HepG2 (cell line): ENCODE measurements around the gene PKNOX2. TPM values are rescaled to one million over a fixed set of nuclear protein-coding genes. Genes with fewer than 3 reads are reported as not detected.
A peak's percentile ranks its signal among the peaks of the same experiment; 100 is the strongest.

Experiments
- ATAC-seq: fragments of 200-7000 bp; cut with Tn5 transposase; 3 replicates; pipeline ENCODE4 v1.9.1; 2020; ENCODE audit warnings: mild to moderate bottlenecking, moderate library complexity
- BruUV-seq: library from RNA; stranded (reverse); fragments of 400-500 nt; replicated peaks from 2 replicates; lab custom pipeline; 2021; lab: Mats Ljungman, UMichigan
- CTCF ChIA-PET: fragments of 300-600 bp; formaldehyde crosslinking; extraction: SDS; loops from one replicate; lab custom pipeline; 2021; ENCODE audit warnings: low total read pairs, inconsistent platforms, low intra/inter-chr PET ratio; lab: Yijun Ruan, JAX
- POLR2A ChIA-PET: fragments of 350-600 bp; sonication (Branson Sonifier 250); formaldehyde crosslinking; loops from one replicate; lab custom pipeline; 2020; ENCODE audit warnings: antibody characterized with exemption, inconsistent platforms; lab: Yijun Ruan, JAX
- DNase-seq: peaks from one replicate; pipeline ENCODE4 v3.0.0-alpha.2; 2015; ENCODE audit warnings: low spot score
- FAIRE-seq: peaks from 3 replicates; lab custom pipeline; 2011; peaks lifted over from hg19 to GRCh38; lab: Jason Lieb, UNC
- H2AFZ ChIP-seq: one replicate; pipeline ENCODE4 v1.6.1; 2011; ENCODE audit warnings: low read length, inconsistent platforms
- H3K27ac ChIP-seq: fragments of 300-600 bp; 3 replicates; pipeline ENCODE4 v1.8.0; 2011; ENCODE audit warnings: mixed run types, mild to moderate bottlenecking, mixed read lengths, low read length, inconsistent platforms; ENCODE audit not compliant: insufficient read depth; ENCODE audit errors: extremely low read length
- H3K27me3 ChIP-seq, 2 experiments: fragments of 200-600 bp in 1 of 2; 2 replicates in 1 of 2; 3 replicates in 1 of 2; pipeline versions ENCODE4 v1.6.0 to v1.8.0; 2011; ENCODE audit warnings: low read length in 2 of 2, mild to moderate bottlenecking in 2 of 2, moderate library complexity in 2 of 2, inconsistent platforms in 1 of 2; ENCODE audit not compliant: insufficient read depth in 2 of 2, control insufficient read depth in 1 of 2
- H3K36me3 ChIP-seq, 2 experiments: fragments of 200-600 bp in 1 of 2; replicated peaks in 1 of 2; 2 replicates in 1 of 2; 3 replicates in 1 of 2; pipeline versions ENCODE4 v1.5.1 to v1.8.0; 2011; ENCODE audit warnings: low read length in 2 of 2, inconsistent platforms in 1 of 2; ENCODE audit not compliant: insufficient read depth in 2 of 2, control insufficient read depth in 1 of 2
- H3K4me1 ChIP-seq: 2 replicates; pipeline ENCODE4 v1.5.1; 2012; ENCODE audit warnings: low read length, inconsistent platforms; ENCODE audit not compliant: insufficient read depth
- H3K4me2 ChIP-seq: 2 replicates; pipeline ENCODE4 v1.6.0; 2011; ENCODE audit warnings: low read depth, low read length, inconsistent platforms
- H3K4me3 ChIP-seq, 3 experiments: fragments of 200-600 bp in 1 of 3; sonication (generic), shearing (Covaris generic) in 1 of 3; replicated peaks in 1 of 3; 2 replicates each; pipeline ENCODE4 v1.5.1; 2011 to 2016; ENCODE audit warnings: low read length in 3 of 3, inconsistent platforms in 2 of 3, low read depth in 2 of 3, mild to moderate bottlenecking in 2 of 3, control low read depth in 1 of 3, mixed read lengths in 1 of 3; ENCODE audit not compliant: insufficient read depth in 1 of 3
- H3K79me2 ChIP-seq: one replicate; pipeline ENCODE4 v1.6.1; 2011; ENCODE audit warnings: low read length, inconsistent platforms; ENCODE audit not compliant: insufficient read depth
- H3K9ac ChIP-seq: 2 replicates; pipeline ENCODE4 v1.6.0; 2011; ENCODE audit warnings: mild to moderate bottlenecking, low read depth, low read length, inconsistent platforms; ENCODE audit not compliant: insufficient read depth
- H3K9me3 ChIP-seq: 2 replicates; pipeline ENCODE4 v1.5.1; 2012; ENCODE audit warnings: mild to moderate bottlenecking, low read length
- H4K20me1 ChIP-seq: 2 replicates; pipeline ENCODE4 v1.6.0; 2011; ENCODE audit warnings: inconsistent platforms, mild to moderate bottlenecking, low read length, moderate library complexity; ENCODE audit not compliant: insufficient read depth
- ARID4A ChIP-seq: sonication (generic); formaldehyde crosslinking; IDR thresholded peaks from 2 replicates; pipeline ENCODE4 v1.5.0; 2020; ENCODE audit warnings: mild to moderate bottlenecking, missing genetic modification reagents, borderline replicate concordance
- ATF1 ChIP-seq: IDR thresholded peaks from 2 replicates; pipeline ENCODE4 v1.6.1; 2016; ENCODE audit warnings: mild to moderate bottlenecking, control low read depth
- FOSL2 ChIP-seq: sonication (generic); formaldehyde crosslinking; IDR thresholded peaks from 2 replicates; pipeline ENCODE4 v1.4.0; 2020; ENCODE audit warnings: missing genetic modification reagents
- FOXC1 ChIP-seq: sonication (generic); formaldehyde crosslinking; IDR thresholded peaks from 2 replicates; pipeline ENCODE4 v1.8.0; 2022; ENCODE audit warnings: mild to moderate bottlenecking, missing genetic modification reagents, borderline replicate concordance
- HNRNPH1 ChIP-seq: fragments of 200-400 bp; formaldehyde crosslinking; optimal IDR thresholded peaks from 2 replicates; pipeline ENCODE3; 2017; ENCODE audit warnings: mild to moderate bottlenecking, low read depth, low read length
- KLF11 ChIP-seq: IDR thresholded peaks from 2 replicates; pipeline ENCODE4 v1.6.1; 2016; ENCODE audit warnings: missing compliant biosample characterization
- MAFF ChIP-seq: IDR thresholded peaks from 2 replicates; pipeline ENCODE4 v1.6.1; 2011; ENCODE audit warnings: low read depth, low read length, improper control_type of control experiment
- MAFK ChIP-seq, 2 experiments: IDR thresholded peaks in 1 of 2; conservative IDR thresholded peaks in 1 of 2; 2 replicates each; pipeline ENCODE4 v1.6.1; 2011; ENCODE audit warnings: improper control_type of control experiment in 2 of 2, low read length in 2 of 2
- MXD1 ChIP-seq: sonication (generic); formaldehyde crosslinking; IDR thresholded peaks from 2 replicates; pipeline ENCODE4 v1.4.0; 2020; ENCODE audit warnings: mild to moderate bottlenecking, missing genetic modification reagents
- NCOA5 ChIP-seq: sonication (generic); formaldehyde crosslinking; IDR thresholded peaks from 2 replicates; pipeline ENCODE4 v1.4.0; 2020; ENCODE audit warnings: missing genetic modification reagents
- SALL2 ChIP-seq: sonication (generic); formaldehyde crosslinking; IDR thresholded peaks from 2 replicates; pipeline ENCODE4 v1.8.1; 2023; ENCODE audit warnings: mild to moderate bottlenecking, missing genetic modification reagents, inconsistent platforms
- THAP8 ChIP-seq: sonication (generic); formaldehyde crosslinking; IDR thresholded peaks from 2 replicates; pipeline ENCODE4 v1.5.1; 2020; ENCODE audit warnings: missing genetic modification reagents, mild to moderate bottlenecking, borderline replicate concordance
- ZNF20 ChIP-seq: sonication (generic); formaldehyde crosslinking; IDR thresholded peaks from 2 replicates; pipeline ENCODE4 v1.4.0; 2020; ENCODE audit warnings: mild to moderate bottlenecking, moderate library complexity, missing genetic modification reagents
- ZNF24 ChIP-seq: fragments of 450-650 bp; IDR thresholded peaks from 2 replicates; pipeline ENCODE4 v1.6.1; 2017; ENCODE audit warnings: antibody characterized with exemption, mild to moderate bottlenecking
- ZNF276 ChIP-seq: sonication (generic); formaldehyde crosslinking; IDR thresholded peaks from 2 replicates; pipeline ENCODE4 v1.4.0; 2020; ENCODE audit warnings: mild to moderate bottlenecking, low read depth, missing genetic modification reagents
- ZNF431 ChIP-seq: sonication (generic); formaldehyde crosslinking; IDR thresholded peaks from 2 replicates; pipeline ENCODE4 v1.9.0; 2022; ENCODE audit warnings: missing genetic modification reagents, low read depth, mild to moderate bottlenecking, borderline replicate concordance
- ZZZ3 ChIP-seq: sonication (generic); formaldehyde crosslinking; IDR thresholded peaks from 2 replicates; pipeline ENCODE4 v1.4.0; 2020; ENCODE audit warnings: missing genetic modification reagents, mild to moderate bottlenecking, borderline replicate concordance
- WGBS: methylation state at CpG from one replicate; pipeline ENCODE4 v1.1.6; 2017; ENCODE audit warnings: low lambda C conversion rate; 5-methylcytosine and 5-hydroxymethylcytosine counted together
- in situ Hi-C: cut with HindIII; loops from 2 replicates; pipeline ENCODE4 v1.10.0; 2017; ENCODE audit warnings: low pct_unique_long_range_greater_than_20kb; ENCODE audit not compliant: extremely low pct_ligation_motif_present
- intact Hi-C: fragments of 100-400 bp; cut with micrococcal nuclease; formaldehyde crosslinking; loops from one replicate; pipeline ENCODE4 v1.10.0; 2022; ENCODE audit not compliant: unreplicated experiment
- polyA plus RNA-seq, 8 experiments: library from polyadenylated mRNA; depleted of rRNA in 3 of 8; stranded (reverse) in 7 of 8; unstranded in 1 of 8; fragments of >200 nt; fragmentation: Illumina TruSeq in 4 of 8; extraction: Trizol in 4 of 8; gene quantifications; 2 replicates each; pipeline versions ENCODE4 v1.2.1 to v1.2.3, GENCODE V29; 2011 to 2016; ENCODE audit warnings: low read depth in 4 of 8, missing spikeins in 1 of 8, mixed read lengths in 1 of 8; ENCODE audit not compliant: insufficient read depth in 1 of 8
- total RNA-seq, 5 experiments: library from RNA; depleted of rRNA; stranded (reverse); fragments of >200 nt; fragmentation: Illumina TruSeq; extraction: Trizol; gene quantifications; 2 replicates each; pipeline ENCODE4 v1.2.3, GENCODE V29; 2016; ENCODE audit warnings: low read depth in 1 of 5

The PKNOX2 gene
- total and polyA plus RNA-seq, 2 of the 13 experiments (the other 11 are each of a cell fraction or from before 2014, with no cell fraction given) = not detected

GRCh38 chr11:125398475-125398874 is 233.9 kb downstream of the PKNOX2 start:
- FAIRE-seq = no peak
- no peak overlapping the region for H3K4me3 ChIP-seq
- no peak overlapping the region for H3K4me2 ChIP-seq
- no peaks in the 10 kb centered on the region for H3K79me2 ChIP-seq
- H3K27ac ChIP-seq = no peak overlapping the region
- intact Hi-C loops (no loop called here), in situ Hi-C loops (no loop called here)
- no peaks in the 10 kb centered on the region for H3K36me3 ChIP-seq
- no peak for DNase-seq
- H3K9ac ChIP-seq = no peak overlapping the region
- peaks cover 2 to 71% of the 10 kb centered on the region in 2 experiments; a peak in 4 of 5 replicates for H3K27me3 ChIP-seq
- TF ChIP-seq MXD1 (CRISPR knock-in tag) = no peak
- no peak for TF ChIP-seq ARID4A (CRISPR knock-in tag)
- no peak for TF ChIP-seq THAP8
- peak; percentile 62 for TF ChIP-seq MAFK (conservative IDR thresholded peaks at IDR 0.05 in 1 of 2, IDR thresholded peaks at IDR 0.05 in 1 of 2; ENCODE audit: low read length in 2 of 2)
- TF ChIP-seq SALL2 (CRISPR knock-in tag) = no peak
- TF ChIP-seq ATF1 (CRISPR knock-in tag) = no peak
- TF ChIP-seq FOSL2 (CRISPR knock-in tag) = no peak
- no peak for TF ChIP-seq ZNF24
- no peak for TF ChIP-seq HNRNPH1
- TF ChIP-seq FOXC1 (CRISPR knock-in tag) = no peak
- TF ChIP-seq ZZZ3 (CRISPR knock-in tag) = no peak
- TF ChIP-seq NCOA5 (CRISPR knock-in tag) = no peak
- no peak for TF ChIP-seq ZNF431
- TF ChIP-seq ZNF276 (CRISPR knock-in tag) = no peak
- TF ChIP-seq KLF11 (CRISPR knock-in tag) = no peak
- no peak for TF ChIP-seq ZNF20 (CRISPR knock-in tag)
- peak; percentile 53; the same call in 1 of the 2 replicates for TF ChIP-seq MAFF
- ATAC-seq = no peak
- H2AFZ ChIP-seq = no peak overlapping the region
- H4K20me1 ChIP-seq = no peaks in the 10 kb centered on the region
- BruUV-seq = no TSS peak
- 0% methylated on average over 4 of the region's 4 CpGs for WGBS
- H3K9me3 ChIP-seq = no peaks in the 10 kb centered on the region
- ChIA-PET CTCF (no interaction called here), POLR2A (no interaction called here)
- H3K4me1 ChIP-seq = no peaks in the 10 kb centered on the region
